ENCODE results near the gene GMPPB.

DNA sequence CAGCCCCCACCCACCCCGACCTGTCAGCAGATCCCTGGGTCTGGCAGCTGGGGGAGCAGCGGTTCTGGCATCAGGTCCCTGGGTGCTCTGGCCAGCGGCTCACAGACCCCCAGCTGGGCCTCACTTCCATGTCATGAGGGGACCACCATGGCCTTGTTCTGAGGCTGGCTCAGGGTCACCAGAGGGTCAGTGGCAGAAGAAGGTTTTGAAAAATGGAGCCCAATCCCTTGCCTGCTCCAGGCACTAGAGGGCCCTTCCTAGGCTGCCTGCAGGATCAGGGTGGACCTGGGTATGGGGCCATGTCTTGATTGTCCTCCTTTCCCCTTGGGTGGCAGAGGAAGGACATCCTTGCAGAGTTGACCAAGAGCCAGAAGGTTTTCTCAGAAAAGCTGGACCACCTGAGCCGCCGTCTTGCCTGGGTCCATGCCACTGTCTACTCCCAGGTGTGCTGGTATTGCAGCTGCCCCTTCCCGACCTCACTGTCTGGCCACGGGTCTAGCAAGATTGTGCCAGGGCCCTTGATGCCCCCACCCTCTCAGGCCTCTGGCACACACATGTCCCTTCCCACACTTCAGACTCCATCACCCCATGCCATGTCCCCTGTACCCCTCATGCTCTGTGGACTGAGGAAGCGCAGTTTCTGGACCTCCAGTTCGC is 17.2 kb downstream of the GMPPB start:
- TF ChIP-seq, protein P1, sequence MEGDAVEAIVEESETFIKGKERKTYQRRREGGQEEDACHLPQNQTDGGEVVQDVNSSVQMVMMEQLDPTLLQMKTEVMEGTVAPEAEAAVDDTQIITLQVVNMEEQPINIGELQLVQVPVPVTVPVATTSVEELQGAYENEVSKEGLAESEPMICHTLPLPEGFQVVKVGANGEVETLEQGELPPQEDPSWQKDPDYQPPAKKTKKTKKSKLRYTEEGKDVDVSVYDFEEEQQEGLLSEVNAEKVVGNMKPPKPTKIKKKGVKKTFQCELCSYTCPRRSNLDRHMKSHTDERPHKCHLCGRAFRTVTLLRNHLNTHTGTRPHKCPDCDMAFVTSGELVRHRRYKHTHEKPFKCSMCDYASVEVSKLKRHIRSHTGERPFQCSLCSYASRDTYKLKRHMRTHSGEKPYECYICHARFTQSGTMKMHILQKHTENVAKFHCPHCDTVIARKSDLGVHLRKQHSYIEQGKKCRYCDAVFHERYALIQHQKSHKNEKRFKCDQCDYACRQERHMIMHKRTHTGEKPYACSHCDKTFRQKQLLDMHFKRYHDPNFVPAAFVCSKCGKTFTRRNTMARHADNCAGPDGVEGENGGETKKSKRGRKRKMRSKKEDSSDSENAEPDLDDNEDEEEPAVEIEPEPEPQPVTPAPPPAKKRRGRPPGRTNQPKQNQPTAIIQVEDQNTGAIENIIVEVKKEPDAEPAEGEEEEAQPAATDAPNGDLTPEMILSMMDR (IDR thresholded peaks at IDR 0.05; ENCODE audit: low read depth, low read length, missing input control) = no peak
- TF ChIP-seq FOXA2 (IDR thresholded peaks at IDR 0.05) (no peak), RAD21 (IDR thresholded peaks at IDR 0.05) (no peak)

All from liver (tissue), 3 donors.